GM21529 (cell line): ENCODE results near the gene DOCK11.
A peak's percentile ranks its signal among the peaks of the same experiment; 100 is the strongest.
"Not testable (repeated sequence)": the region's sequence is repeated elsewhere in the genome, so short reads cannot be mapped to it uniquely, and the experiment has no call there.

Experiments used
- ATAC-seq: cut with Tn5 transposase; IDR thresholded peaks from one replicate; pipeline ENCODE4 v1.9.1; 2021; ENCODE audit not compliant: unreplicated experiment

Gene DOCK11

DNA sequence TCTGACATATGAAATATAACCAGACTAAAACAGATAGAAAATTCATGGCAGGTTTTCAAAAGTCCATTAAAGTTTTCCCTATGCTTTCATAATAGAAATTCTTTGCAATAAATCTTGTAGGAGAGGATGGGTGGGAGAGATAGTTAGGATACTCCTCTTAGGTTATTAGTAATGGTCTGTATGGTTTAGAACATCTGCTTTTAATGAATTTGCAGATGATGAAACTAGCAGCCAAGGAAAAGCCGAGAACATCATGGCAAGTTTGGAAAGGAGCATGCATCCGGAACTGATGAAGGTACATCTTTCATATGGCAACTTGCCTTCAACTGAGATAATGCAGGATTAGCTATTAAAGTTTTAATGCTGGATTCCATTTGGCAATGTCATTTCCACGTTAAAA is 70.7 kb downstream of the DOCK11 start:
- no peak for ATAC-seq

DNA sequence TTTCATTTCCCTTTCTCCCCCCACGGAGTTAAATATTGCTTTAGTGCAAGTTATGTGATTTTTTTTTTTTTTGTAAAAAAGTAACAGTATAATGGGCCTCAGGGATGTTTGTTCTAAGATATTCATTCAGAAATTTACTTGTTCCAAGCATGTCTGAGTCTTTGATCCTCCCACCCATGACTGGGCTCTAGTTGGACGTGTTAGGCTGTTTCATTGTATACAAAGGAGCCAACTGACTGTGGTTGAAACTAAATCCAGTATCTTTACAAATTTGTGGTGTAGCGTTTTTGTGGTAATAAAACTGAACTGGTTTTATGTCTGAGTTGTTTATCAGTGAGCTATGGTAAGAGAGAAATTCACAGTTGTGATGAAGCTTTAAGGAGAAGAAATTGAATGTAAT is 74.1 kb downstream of the DOCK11 start:
- ATAC-seq, result no peak

DNA sequence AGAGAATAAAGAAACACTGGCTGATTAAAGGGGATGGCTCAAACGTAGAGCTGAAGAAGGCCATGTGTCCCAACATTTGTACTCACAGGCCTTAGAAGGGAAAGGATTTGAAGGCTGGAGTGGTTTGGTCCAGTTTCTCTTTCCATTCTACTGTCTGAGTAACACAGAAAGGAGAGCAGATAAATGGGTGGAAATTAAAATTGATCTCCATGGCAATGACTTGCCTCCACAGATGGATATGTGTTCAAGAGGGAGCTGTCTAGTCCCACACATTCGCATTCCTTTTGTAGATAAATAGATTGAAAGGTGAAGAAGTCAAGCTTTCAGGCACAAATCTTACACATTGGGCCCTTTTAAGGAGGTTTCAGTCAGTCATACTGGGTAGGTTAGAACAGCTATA is 74.6 kb downstream of the DOCK11 start:
- ATAC-seq, result no peak

DNA sequence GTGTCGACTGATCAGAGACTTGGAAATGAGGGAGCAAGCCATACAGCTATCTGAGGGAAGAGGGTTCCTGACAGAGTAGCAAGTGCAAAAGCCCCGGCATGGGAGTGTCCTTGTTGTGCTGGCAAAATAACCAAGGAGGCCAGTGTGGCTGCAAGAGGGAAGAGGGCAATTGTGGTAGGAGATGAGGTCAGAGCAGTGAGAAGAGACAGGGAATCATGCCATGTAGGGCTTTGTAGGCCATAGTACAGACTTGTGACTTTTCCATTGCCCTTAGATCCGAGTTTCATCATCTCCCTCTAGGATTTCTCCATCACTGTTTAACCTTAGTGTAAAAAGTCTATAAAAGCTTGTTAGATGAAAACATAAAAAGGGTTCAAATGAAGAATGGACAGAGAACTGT is 76.2 kb downstream of the DOCK11 start:
- ATAC-seq, result no peak

DNA sequence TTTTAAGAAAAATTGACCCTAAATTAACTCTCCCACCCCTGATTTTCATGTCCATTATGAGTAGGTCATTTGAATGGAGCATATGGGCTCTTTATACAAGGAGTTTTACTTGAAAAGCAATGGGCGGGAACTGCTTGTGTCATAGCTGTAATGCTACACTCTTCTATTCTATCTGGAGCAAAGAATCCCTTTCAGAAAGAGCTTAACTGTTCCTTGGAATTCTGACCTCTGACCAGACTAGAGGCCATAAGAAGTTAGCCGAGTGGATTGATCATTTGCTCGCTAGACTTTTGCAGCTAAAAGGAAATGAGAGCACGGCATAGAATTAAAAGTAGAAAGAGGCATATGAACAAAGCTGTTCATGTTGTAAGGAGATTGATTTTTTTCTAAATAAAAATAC is 79.1 kb downstream of the DOCK11 start:
- no peak for ATAC-seq

DNA sequence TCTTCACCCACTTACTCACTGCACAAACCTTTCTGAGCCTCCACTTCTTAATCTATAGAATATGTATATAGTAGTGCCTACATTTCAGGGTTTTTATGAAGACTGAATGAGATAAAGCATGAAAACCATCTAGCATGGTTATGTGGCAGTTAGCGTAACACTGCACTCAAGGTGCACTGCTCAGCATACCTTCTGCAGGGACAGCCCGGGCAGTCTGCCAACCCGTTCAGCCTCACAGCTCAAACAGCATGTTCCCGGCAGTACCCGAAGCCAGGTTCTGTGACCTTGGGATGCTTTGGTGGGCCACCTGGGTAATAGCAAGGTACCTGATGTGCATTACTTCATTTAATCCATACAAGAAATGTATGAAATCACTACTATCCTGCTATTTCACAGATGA is 81.4 kb downstream of the DOCK11 start:
- no peak for ATAC-seq

DNA sequence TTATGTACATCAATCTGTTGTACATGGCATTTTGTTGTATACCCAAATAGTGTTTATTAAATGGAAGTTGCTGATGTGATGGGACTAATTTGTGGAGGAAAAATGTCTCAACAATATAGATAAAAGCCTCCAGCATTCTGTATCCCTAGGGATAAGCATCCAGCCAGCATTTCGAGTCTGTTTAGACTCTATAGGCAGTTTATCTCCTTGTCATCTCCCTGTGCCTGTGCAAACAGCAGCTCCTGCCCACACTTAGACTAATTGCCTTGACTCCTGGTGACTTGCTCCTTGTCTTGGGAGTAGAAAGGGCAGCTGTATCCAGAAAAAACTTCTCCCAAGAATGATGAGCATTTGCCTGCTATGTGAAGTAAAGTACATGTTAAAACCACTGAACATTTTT is 83.8 kb downstream of the DOCK11 start:
- ATAC-seq, result no peak

DNA sequence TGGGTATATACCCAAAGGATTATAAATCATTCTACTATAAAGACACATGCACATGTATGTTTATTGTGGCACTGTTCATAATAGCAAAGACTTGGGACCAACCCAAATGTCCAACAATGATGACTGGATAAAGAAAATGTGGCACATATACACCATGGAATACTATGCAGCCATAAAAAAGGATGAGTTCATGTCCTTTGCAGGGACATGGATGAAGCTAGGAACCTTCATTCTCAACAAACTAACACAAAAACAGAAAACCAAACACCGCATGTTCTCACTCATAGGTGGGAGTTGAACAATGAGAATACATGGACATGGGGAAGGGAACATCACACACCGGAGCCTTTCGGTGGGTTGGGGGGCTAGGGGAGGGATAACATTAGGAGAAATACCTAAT is 87.3 kb downstream of the DOCK11 start:
- ATAC-seq, result not testable (repeated sequence)

DNA sequence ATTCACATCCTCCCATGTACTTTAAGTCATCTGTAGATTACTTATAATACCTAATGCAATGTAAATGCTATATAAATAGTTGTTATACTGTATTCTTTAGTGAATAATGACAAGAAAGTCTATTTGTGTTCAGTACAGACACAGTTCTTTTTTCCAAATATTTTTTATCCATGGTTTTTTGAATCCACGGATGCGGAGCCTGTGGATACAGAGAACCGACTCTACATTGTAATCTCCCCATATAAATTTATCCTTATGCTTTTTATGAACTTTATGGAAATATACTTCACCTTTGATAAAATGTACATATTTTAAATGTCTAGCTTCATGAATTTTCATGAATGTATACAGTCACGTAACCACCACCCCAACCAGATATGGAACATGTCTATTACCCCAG is 88.2 kb downstream of the DOCK11 start:
- ATAC-seq, result no peak

DNA sequence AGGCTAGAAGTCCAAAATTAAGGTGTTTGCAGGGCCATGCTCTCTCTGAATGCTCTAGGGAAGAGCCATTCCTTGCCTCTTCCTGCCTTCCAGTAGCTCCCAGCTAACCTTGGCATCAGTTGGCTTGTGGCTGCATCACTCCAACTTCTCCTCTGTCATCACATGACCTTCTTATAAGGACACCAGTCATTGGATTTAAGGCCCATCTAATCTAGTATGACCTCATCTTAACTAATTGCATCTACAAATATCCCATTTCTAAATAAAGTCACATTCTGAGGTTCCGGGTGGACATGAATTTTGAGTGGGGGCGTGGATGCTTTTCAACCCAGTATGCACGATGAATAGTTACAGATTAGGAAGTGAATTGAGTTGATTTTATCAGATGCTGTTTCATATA is 89.7 kb downstream of the DOCK11 start:
- ATAC-seq, result no peak

DNA sequence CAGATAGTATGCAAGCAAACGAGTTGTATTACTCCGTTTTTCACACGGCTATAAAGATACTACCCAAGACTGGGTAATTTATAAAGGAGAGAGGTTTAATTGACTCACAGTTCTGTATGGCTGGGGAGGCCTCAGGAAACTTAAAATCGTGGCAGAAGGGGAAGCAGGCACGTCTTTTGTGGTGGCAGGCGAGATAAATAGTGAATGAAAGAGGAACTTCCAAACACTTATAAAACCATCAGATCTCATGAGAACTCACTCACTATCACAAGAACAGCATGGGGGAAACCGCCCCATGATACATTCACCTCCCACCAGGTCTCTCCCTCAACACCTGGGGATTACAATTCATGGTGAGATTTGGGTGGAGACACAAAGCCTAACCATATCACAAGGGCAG is 90.6 kb downstream of the DOCK11 start:
- not testable (repeated sequence) for ATAC-seq

DNA sequence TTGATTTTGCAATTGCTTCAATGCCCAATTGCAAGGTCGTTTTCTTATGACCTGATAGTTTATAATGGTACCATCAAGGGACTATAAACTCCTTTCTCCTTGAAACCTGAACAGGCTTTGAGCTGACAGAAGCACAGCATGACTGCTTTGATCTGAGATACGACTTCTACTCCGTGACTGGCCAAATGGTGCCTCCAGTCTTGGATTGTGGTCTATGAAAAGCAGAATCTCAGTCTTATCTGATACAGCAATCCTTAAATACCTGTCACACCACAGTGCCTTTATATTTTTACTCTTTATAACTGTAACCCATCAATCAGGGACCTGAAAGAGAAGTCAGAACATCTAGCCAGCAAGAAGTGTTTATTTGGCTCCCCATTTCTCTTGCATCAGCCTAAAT is 93.1 kb downstream of the DOCK11 start:
- ATAC-seq, result no peak

DNA sequence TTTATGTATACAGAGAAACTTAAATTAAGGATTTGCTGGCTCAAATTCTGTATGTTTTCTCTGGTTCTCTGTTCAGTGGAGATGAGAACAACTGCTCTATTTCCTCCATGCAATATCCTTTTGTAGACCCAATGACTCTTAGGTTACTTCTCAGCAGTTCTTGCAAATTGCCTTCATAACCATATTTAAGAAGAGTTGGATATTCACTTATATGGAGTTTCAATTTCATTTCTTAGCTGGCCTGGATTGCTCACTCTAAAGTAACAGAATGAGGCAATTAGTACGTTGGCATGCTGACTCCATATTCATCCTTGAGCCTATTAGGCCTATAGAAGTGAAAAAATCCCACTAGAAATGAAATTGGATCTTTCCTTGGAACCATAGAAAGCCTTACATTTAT is 93.6 kb downstream of the DOCK11 start:
- ATAC-seq, result no peak

DNA sequence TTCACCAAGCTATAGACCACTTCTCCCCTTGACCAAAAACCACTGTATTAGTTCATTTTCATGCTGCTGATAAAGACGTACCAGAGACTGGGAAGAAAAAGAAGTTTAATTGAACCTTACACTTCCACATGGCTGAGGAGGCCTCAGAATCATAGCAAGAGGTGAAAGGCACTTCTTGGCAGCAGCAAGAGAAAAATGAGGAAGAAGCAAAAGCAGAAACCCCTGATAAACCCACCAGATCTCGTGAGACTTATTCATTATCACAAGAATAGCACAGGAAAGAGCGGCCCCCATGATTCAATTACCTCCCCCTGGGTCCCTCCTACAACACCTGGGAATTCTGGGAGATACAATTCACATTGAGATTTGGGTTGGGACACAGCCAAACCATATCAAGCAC is 97.8 kb downstream of the DOCK11 start:
- ATAC-seq, result no peak

DNA sequence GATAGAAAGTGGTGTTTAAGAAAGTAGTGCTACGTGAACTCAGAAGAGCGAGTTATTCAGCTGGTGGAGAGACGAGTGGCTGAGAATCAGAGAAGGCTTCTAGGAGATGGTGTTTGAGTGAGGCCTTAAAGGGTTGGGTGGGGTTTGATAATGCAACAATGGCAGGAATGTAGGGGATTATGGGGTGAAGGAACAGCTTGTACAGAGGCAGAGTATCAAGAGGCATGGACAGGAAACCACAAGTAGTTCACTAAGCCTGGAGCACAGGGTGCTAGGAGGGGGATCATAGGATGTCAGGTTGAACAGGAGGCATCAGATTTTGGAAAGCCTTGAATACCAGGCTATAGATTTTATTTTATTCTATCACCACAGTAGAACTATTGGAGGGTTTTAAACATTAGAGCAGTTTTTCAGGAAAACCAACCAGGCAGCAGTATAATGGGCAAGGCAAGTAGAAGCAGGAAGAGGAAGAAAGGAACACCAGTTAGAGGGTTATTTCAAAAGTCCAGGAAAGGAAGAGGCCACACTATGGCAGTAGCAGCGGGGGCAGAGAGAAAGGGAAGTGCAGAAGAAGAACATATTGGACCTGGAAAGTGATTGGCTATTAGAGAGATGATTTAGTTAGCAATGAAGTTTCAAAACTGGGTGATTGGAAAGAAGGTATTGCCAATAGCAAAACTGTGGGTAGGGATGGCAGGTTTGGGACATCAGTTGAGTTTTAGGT is 99.2 kb downstream of the DOCK11 start:
- ATAC-seq, result no peak

DNA sequence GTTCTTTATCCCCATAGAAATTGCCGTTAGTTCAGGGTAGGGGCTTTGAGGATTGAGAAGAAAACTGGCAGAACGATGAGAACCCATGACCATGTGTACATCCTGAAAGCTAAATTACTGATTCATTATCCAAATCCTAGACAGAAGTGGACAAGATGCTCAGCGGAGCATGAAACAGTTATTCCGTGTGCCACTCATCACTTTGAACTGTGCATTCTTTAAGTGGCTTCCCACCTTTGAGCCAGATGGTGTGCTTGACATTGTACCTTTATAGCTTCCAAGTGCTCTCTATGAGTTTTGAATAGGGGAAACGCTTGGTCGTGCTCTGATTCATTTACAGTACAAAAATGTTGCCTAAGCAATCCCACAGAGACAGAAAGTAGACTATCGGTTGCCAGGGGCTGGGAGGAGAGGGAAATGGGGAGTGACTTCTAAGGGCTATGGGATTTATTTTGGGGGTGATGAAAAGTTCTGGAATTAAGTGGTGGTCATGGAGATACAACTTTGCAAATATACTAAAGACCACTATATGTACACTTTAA is 100.0 kb downstream of the DOCK11 start:
- ATAC-seq, result no peak

DNA sequence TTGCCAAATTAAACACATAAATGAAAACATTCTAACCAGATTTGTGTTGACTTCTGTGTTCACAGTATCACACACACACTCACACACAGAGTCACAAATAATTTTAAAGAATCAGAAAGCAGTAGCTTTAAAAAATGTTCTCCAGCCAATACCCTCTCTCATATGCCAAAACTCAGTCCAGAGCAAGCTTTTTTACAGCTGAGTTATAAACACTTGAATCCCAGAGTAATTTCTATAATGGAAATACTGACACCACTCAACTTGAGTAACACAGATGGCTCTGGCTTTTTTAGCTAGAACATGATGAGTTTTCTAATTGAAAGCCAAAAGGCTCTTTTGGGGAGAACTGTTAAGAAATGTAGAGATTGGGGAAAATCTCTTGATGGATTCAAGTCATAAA is 100.8 kb downstream of the DOCK11 start:
- ATAC-seq, result no peak

DNA sequence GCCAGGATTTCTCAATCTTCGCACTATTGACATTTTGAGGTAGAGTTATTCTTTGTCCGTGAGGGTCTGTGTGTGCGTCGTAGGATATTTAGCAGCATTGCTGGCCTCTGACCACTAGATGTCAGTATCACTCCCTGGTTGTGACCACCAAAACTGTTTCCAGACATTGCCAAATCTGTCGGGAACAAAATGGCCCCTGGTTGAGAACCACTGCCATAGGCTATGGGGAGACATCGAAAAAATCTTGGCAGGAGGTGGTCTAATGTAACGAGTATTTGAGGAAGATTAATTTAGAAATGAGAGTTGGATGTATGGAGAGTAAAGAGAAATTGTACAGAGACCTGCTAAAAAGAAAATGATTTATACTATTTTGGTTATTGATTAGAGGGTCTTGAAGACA is 108.4 kb downstream of the DOCK11 start:
- ATAC-seq, result peak; percentile 82

DNA sequence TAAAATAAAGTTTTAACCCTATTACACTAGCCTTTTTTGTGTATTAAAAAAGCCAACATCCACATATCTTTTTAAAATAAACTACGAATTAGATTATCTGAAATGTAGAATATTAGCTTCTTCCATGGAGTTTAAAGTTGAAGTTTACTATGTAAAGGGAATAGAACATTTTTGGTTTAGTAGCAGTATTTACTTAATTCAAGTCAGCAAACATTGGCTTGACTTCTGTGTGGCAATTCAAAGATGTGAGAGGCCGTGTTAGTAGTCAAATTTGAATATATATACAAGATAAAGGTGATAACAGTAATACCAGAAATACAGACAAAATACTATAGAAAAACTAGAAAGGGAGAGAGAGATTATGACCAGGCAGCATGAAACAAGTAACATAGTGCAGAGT is 116.7 kb downstream of the DOCK11 start:
- no peak for ATAC-seq

DNA sequence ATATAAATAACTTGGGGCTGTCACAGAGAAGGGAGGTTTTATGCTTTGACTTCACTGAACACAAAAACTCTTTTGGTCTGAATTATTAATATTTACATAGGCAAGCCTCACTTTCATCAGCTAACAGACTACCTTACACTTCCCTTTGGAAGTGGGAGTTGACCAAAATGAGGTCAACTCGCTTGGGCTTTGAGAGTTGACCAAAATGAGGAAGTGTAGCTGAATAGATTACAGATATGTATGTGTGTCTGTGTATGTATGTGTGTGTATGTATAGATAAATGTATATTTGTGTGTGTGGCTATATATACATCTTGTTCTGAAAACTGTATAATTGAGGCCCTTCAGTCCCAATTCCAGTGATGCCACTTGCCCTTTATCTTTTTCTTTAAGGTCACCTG is 118.5 kb downstream of the DOCK11 start:
- ATAC-seq, result no peak

DNA sequence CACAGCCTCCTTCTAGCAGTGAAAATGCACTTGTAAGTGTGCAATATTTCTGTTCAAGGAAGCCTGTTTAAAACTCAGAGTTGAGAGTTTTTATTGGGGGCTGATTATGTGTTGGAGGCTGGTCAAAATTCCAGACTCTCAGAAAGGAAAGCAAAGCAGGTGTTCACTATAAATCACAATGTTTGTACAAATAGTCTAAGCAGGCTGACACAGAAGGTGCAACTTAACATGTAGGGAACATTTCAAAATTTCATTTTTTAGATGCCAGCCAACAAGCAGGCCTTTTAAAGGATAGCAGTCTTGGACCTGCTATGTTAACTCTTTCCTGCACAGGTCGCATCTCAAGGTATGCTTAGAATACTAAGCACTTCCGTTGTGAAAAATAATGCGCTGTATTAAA is 119.5 kb downstream of the DOCK11 start:
- no peak for ATAC-seq

DNA sequence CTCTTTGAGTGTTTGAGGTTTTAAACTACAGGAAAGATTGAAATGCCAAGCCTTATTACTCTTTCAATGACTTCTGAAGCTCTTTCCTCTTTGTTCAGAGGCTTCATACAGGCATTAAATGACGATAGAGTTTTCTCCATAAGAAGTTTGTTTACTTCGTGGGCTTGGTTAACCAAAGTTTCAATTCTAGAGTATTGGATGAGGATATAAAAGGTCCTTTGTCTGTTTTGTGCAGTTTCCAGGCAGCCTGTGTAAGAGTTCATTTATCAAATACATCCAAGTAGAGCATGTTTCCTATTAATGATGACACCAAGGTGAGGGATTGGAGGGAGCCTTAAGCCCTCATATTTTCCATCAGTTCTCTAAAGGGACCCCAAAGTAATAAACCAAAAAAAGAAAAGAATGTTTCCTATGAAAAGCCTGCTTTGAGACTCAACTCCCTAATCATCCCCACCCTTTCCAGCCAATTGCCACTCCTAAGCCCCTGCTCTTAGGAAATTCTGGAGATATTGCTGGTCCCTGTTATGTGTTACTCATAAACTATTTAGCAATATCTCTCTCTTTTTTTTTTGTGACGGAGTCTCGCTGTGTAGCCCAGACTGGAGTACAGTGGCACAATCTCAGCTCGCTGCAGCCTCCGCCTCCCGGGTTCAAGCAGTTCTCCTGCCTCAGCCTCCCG is 125.6 kb downstream of the DOCK11 start:
- ATAC-seq, result no peak

DNA sequence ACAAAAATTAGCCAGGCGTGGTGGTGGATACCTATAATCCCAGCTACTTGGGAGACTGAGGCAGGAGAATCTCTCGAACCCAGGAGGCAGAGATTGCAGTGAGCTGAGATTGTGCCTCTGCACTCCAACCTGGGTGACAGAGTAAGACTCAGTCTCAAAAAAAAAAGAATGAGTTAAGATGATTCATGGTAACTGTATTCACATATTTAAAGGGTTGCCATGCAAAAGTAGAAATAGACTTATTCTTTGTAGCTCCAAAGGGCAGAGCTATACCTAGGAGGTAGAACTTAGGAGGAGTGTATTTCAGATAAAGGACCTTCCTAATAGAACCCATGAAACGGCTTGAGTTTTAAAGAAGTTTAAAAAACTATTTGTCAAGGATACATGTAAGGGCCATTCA is 127.4 kb downstream of the DOCK11 start:
- ATAC-seq, result no peak
